OCI-LY3 (cell line): ENCODE data around the gene GJA4.

Source experiments
- H2AFZ ChIP-seq: fragments of 200-600, 300-600 bp; shearing (Covaris generic); 2 replicates; pipeline ENCODE4 v1.6.0; 2014; ENCODE audit warnings: antibody characterized with exemption, low read depth, low read length
- H3K27ac ChIP-seq: fragments of 200-600, 300-600 bp; sonication (generic); 2 replicates; pipeline ENCODE4 v1.5.1; 2014; ENCODE audit warnings: mild to moderate bottlenecking, low read length, moderate library complexity, mixed read lengths
- H3K27me3 ChIP-seq: fragments of 200-600, 300-600 bp; sonication (generic); 2 replicates; pipeline ENCODE4 v1.6.1; 2014; ENCODE audit warnings: low read depth, low read length, mixed read lengths
- H3K36me3 ChIP-seq: fragments of 200-600, 300-600 bp; sonication (generic); replicated peaks from 2 replicates; pipeline ENCODE3; 2014; ENCODE audit warnings: low read depth, low read length, mixed read lengths
- H3K4me1 ChIP-seq: fragments of 300-600, 200-600 bp; sonication (generic); 2 replicates; pipeline ENCODE4 v1.6.1; 2014; ENCODE audit warnings: low read length, mixed read lengths
- H3K4me2 ChIP-seq: fragments of 200-600, 300-600 bp; sonication (generic); 2 replicates; pipeline ENCODE4 v1.6.1; 2014; ENCODE audit warnings: low read length, mixed read lengths
- H3K4me3 ChIP-seq: fragments of 300-600, 200-600 bp; sonication (generic); 2 replicates; pipeline ENCODE4 v1.5.1; 2014; ENCODE audit warnings: antibody characterized with exemption, mild to moderate bottlenecking, low read length, moderate library complexity
- H3K79me2 ChIP-seq: fragments of 300-600, 200-600 bp; shearing (Covaris generic); 2 replicates; pipeline ENCODE4 v1.6.1; 2014; ENCODE audit warnings: mild to moderate bottlenecking, low read length, mixed read lengths
- H3K9ac ChIP-seq: fragments of 300-600, 200-600 bp; shearing (Covaris generic); 2 replicates; pipeline ENCODE4 v1.6.0; 2014; ENCODE audit warnings: mild to moderate bottlenecking, low read length, moderate library complexity
- H3K9me3 ChIP-seq: fragments of 200-600, 300-600 bp; shearing (Covaris generic); 2 replicates; pipeline ENCODE4 v1.6.1; 2014; ENCODE audit warnings: low read length, mixed read lengths; ENCODE audit not compliant: insufficient read depth
- H4K20me1 ChIP-seq: fragments of 200-600, 300-600 bp; sonication (generic); 2 replicates; pipeline ENCODE4 v1.6.1; 2016; ENCODE audit warnings: low read length, mixed read lengths; ENCODE audit not compliant: insufficient read depth
- CTCF ChIP-seq: fragments of 200-600, 300-600 bp; sonication (generic); IDR thresholded peaks from 2 replicates; pipeline ENCODE4 v1.5.1; 2014; ENCODE audit warnings: antibody characterized with exemption, low read length, low read depth
- EZH2phosphoT487 ChIP-seq: fragments of 200-600 bp; shearing (Covaris generic); IDR thresholded peaks from 2 replicates; pipeline ENCODE4 v1.6.1; 2018; ENCODE audit warnings: antibody characterized with exemption, mixed run types, low read depth

GJA4 gene

GRCh38 chr1:34750610-34751009, 42.2 kb upstream of the GJA4 start:
- no peaks in the 10 kb centered on the region for H3K9me3 ChIP-seq
- no peak overlapping the region for H3K27ac ChIP-seq
- no peak for TF ChIP-seq EZH2phosphoT487
- no peak for TF ChIP-seq CTCF
- H3K4me1 ChIP-seq: no peaks in the 10 kb centered on the region
- no peaks in the 10 kb centered on the region for H3K36me3 ChIP-seq
- no peaks in the 10 kb centered on the region for H3K27me3 ChIP-seq
- no peak overlapping the region for H3K4me3 ChIP-seq
- no peak overlapping the region for H2AFZ ChIP-seq
- no peak overlapping the region for H3K9ac ChIP-seq
- H4K20me1 ChIP-seq: no peaks in the 10 kb centered on the region
- H3K79me2 ChIP-seq: no peaks in the 10 kb centered on the region
- H3K4me2 ChIP-seq: no peak overlapping the region

- TF ChIP-seq EZH2phosphoT487 (no peak), CTCF (no peak)
- H3K27ac ChIP-seq: no peak overlapping the region
- no peaks in the 10 kb centered on the region for H3K4me1 ChIP-seq
- no peak overlapping the region for H3K4me2 ChIP-seq
- no peaks in the 10 kb centered on the region for H3K9me3 ChIP-seq
- no peak overlapping the region for H3K4me3 ChIP-seq
- no peaks in the 10 kb centered on the region for H4K20me1 ChIP-seq
- no peak overlapping the region for H2AFZ ChIP-seq
- H3K79me2 ChIP-seq: no peaks in the 10 kb centered on the region
- no peak overlapping the region for H3K9ac ChIP-seq
- no peaks in the 10 kb centered on the region for H3K27me3 ChIP-seq
- H3K36me3 ChIP-seq: no peaks in the 10 kb centered on the region
Measured at GRCh38 chr1:34753163-34753562, 39.6 kb upstream of the GJA4 start.

- Histone ChIP-seq H3K4me1 (no peaks in the 10 kb centered on the region), H3K79me2 (no peaks in the 10 kb centered on the region), H3K27me3 (no peaks in the 10 kb centered on the region), H3K27ac (no peak within 1 kb of the TSS), H3K9ac (no peak within 1 kb of the TSS), H4K20me1 (no peaks in the 10 kb centered on the region), H2AFZ (no peak within 1 kb of the TSS), H3K36me3 (no peaks in the 10 kb centered on the region), H3K4me2 (no peak within 1 kb of the TSS), H3K4me3 (no peak within 1 kb of the TSS), H3K9me3 (no peaks in the 10 kb centered on the region)
- TF ChIP-seq CTCF (no peak), EZH2phosphoT487 (no peak)
Measured at GRCh38 chr1:34754964-34755637, 37.7 kb upstream of the GJA4 start, which contains the start of gene GJB5. TSS of gene GJB5 (plus strand) at chr1:34755047. CDS start at chr1:34757331, 2,284 bp downstream.

GRCh38 chr1:34755961-34756360, 36.8 kb upstream of the GJA4 start:
- H3K9me3 ChIP-seq: no peaks in the 10 kb centered on the region
- H3K27ac ChIP-seq: no peak overlapping the region
- no peak overlapping the region for H2AFZ ChIP-seq
- no peak overlapping the region for H3K4me2 ChIP-seq
- H3K79me2 ChIP-seq: no peaks in the 10 kb centered on the region
- no peaks in the 10 kb centered on the region for H3K36me3 ChIP-seq
- H4K20me1 ChIP-seq: no peaks in the 10 kb centered on the region
- H3K27me3 ChIP-seq: no peaks in the 10 kb centered on the region
- no peak overlapping the region for H3K4me3 ChIP-seq
- no peak overlapping the region for H3K9ac ChIP-seq
- H3K4me1 ChIP-seq: no peaks in the 10 kb centered on the region
- TF ChIP-seq EZH2phosphoT487 (no peak), CTCF (no peak)
